Activated T-helper 1 cell treated with anti-CD3 and anti-CD28 coated beads, Interleukin-12 subunit alpha, Interleukin-12 subunit beta, Interleukin-2, Interleukin-4 antibody, amounts not matched to agents 30 ng/mL and 10 ng/mL and 1 ng/mL, durations not matched to agents 14 hours and 24 hours and 36 hours (primary cell): ENCODE measurements around the gene UTP3. TPM values are rescaled to one million over a fixed set of nuclear protein-coding genes. Genes with fewer than 3 reads are reported as not detected.
"Not testable (repeated sequence)": the region's sequence is repeated elsewhere in the genome, so short reads cannot be mapped to it uniquely, and the experiment has no call there.

Experiments
- DNase-seq: peaks from one replicate; pipeline ENCODE4 v3.0.0; 2021; ENCODE audit warnings: low spot score
- H3K27ac Mint-ChIP-seq: one replicate; pipeline ENCODE4 v1.8.0; 2021; ENCODE audit warnings: mild to moderate bottlenecking, mixed read lengths
- H3K27me3 Mint-ChIP-seq: one replicate; pipeline ENCODE4 v1.8.0; 2022; ENCODE audit warnings: mild to moderate bottlenecking, moderate library complexity, mixed read lengths; ENCODE audit not compliant: insufficient read depth
- H3K36me3 Mint-ChIP-seq: one replicate; pipeline ENCODE4 v1.8.0; 2021; ENCODE audit warnings: low read depth, mixed read lengths
- H3K4me1 Mint-ChIP-seq: one replicate; pipeline ENCODE4 v1.8.0; 2021; ENCODE audit warnings: low read depth, mixed read lengths
- H3K4me3 Mint-ChIP-seq: one replicate; pipeline ENCODE4 v1.8.0; 2021; ENCODE audit warnings: mild to moderate bottlenecking, moderate library complexity, mixed read lengths
- H3K9me3 Mint-ChIP-seq: one replicate; pipeline ENCODE4 v1.8.0; 2021; ENCODE audit warnings: mixed read lengths
- intact Hi-C: fragments of 100-400 bp; cut with micrococcal nuclease; formaldehyde crosslinking; loops from one replicate; pipeline ENCODE4 v1.15.1; 2024
- total RNA-seq: library from RNA; stranded (reverse); gene quantifications from 2 replicates; pipeline ENCODE4 v1.2.3, GENCODE V29; 2022

UTP3 gene
- total RNA-seq, 1 donor from 2014 or later: 52.8 TPM

- H3K36me3 Mint-ChIP-seq, H3K27ac Mint-ChIP-seq, DNase-seq, H3K9me3 Mint-ChIP-seq, intact Hi-C loops, H3K4me3 Mint-ChIP-seq, H3K27me3 Mint-ChIP-seq: not testable (repeated sequence)
- H3K4me1 Mint-ChIP-seq: peaks cover 36% of the 10 kb centered on the region
These were observed 44.5 kb downstream of the UTP3 start for GRCh38 chr4:70732878-70733277.

- H3K27me3 Mint-ChIP-seq: no peaks in the 10 kb centered on the region
- peak; percentile 29 for DNase-seq
- peaks cover 36% of the 10 kb centered on the region for H3K4me1 Mint-ChIP-seq
- no peaks in the 10 kb centered on the region for H3K36me3 Mint-ChIP-seq
- peak overlapping the region; percentile 33 for H3K27ac Mint-ChIP-seq
- intact Hi-C loops: loop anchor here (1.0 kb wide), 3 partner anchors 29 to 67 kb away; partner anchors contain the start of gene UTP3
- H3K9me3 Mint-ChIP-seq: no peaks in the 10 kb centered on the region
- H3K4me3 Mint-ChIP-seq: peak overlapping the region; percentile 68
These were observed 46.0 kb downstream of the UTP3 start for GRCh38 chr4:70734168-70734954.

GRCh38 chr4:70734971-70735370, 46.6 kb downstream of the UTP3 start:
- intact Hi-C loops: loop anchor here (1.0 kb wide), 3 partner anchors 30 to 66 kb away; partner anchors contain the start of gene UTP3
- H3K27me3 Mint-ChIP-seq: no peaks in the 10 kb centered on the region

GRCh38 chr4:70735915-70736314, 47.6 kb downstream of the UTP3 start:
- DNase-seq, H3K27ac Mint-ChIP-seq, H3K27me3 Mint-ChIP-seq, intact Hi-C loops, H3K9me3 Mint-ChIP-seq, H3K36me3 Mint-ChIP-seq: not testable (repeated sequence)
- peak overlapping the region; percentile 57 for H3K4me3 Mint-ChIP-seq
- H3K4me1 Mint-ChIP-seq: peaks cover 36% of the 10 kb centered on the region

More at GRCh38 chr4:70734971-70735370, 46.6 kb downstream of the UTP3 start:
- Mint-ChIP-seq H3K27ac (peak overlapping the region; percentile 33), H3K4me3 (peak overlapping the region; percentile 68), H3K4me1 (peaks cover 36% of the 10 kb centered on the region), H3K9me3 (no peaks in the 10 kb centered on the region), H3K36me3 (no peaks in the 10 kb centered on the region)
- no peak for DNase-seq

- Mint-ChIP-seq H3K4me1 (peaks cover 36% of the 10 kb centered on the region), H3K27me3 (peaks cover 5% of the 10 kb centered on the region), H3K9me3 (no peaks in the 10 kb centered on the region), H3K27ac (peak overlapping the region; percentile 34), H3K4me3 (no peak overlapping the region), H3K36me3 (no peaks in the 10 kb centered on the region)
- intact Hi-C loops: no loop called here
- DNase-seq: no peak
These were observed 48.7 kb downstream of the UTP3 start for GRCh38 chr4:70737006-70737405.

- DNase-seq: no peak
- peaks cover 36% of the 10 kb centered on the region for H3K4me1 Mint-ChIP-seq
- H3K4me3 Mint-ChIP-seq: peak overlapping the region; percentile 39
- no peak overlapping the region for H3K27ac Mint-ChIP-seq
- no peaks in the 10 kb centered on the region for H3K9me3 Mint-ChIP-seq
- H3K36me3 Mint-ChIP-seq: no peaks in the 10 kb centered on the region
- peaks cover 7% of the 10 kb centered on the region for H3K27me3 Mint-ChIP-seq
- intact Hi-C loops: no loop called here
These were observed 49.1 kb downstream of the UTP3 start for GRCh38 chr4:70737409-70737808.

- Mint-ChIP-seq H3K27me3 (peaks cover 8% of the 10 kb centered on the region), H3K4me3 (no peak overlapping the region), H3K27ac (no peak overlapping the region), H3K9me3 (no peaks in the 10 kb centered on the region), H3K36me3 (no peaks in the 10 kb centered on the region), H3K4me1 (peaks cover 25% of the 10 kb centered on the region)
- DNase-seq: no peak
- intact Hi-C loops: no loop called here
These were observed 51.4 kb downstream of the UTP3 start for GRCh38 chr4:70739496-70740337.

Other genes with a start within 250 kb of the UTP3 start
- not detected in 2 replicates for gene MUC7, start 216.3 kb upstream of the UTP3 start, total RNA-seq
- not detected in 2 replicates for gene AMTN, start 170.0 kb upstream of the UTP3 start, total RNA-seq
- gene AMBN, start 96.3 kb upstream of the UTP3 start, total RNA-seq: not detected in 2 replicates
- not detected in 2 replicates for gene ENAM, start 59.8 kb upstream of the UTP3 start, total RNA-seq
- not detected in 2 replicates for gene JCHAIN, start 22.0 kb upstream of the UTP3 start, total RNA-seq
- 12.5 and 13.4 TPM in 2 replicates for gene RUFY3, start 33.4 kb downstream of the UTP3 start, total RNA-seq
- 124 and 133 TPM in 2 replicates for gene GRSF1, start 151.4 kb downstream of the UTP3 start, total RNA-seq
- 22.1 and 23.1 TPM in 2 replicates for gene MOB1B, start 213.8 kb downstream of the UTP3 start, total RNA-seq